HPDE6-E6E7 (cell line): ENCODE data around the gene PPIH.
A peak's percentile ranks its signal among the peaks of the same experiment; 100 is the strongest.
"Not testable (repeated sequence)": the region's sequence is repeated elsewhere in the genome, so short reads cannot be mapped to it uniquely, and the experiment has no call there.

Experiments used
- DNase-seq: peaks from one replicate; pipeline ENCODE4 v3.0.0; 2011; ENCODE audit warnings: missing footprints; ENCODE audit errors: extremely low spot score

Gene PPIH

GRCh38 chr1:42657981-42658876 lies at the start of gene PPIH:
PPIH (plus strand) TSS chr1:42658423; CDS start chr1:42658447, 24 bp downstream.
- DNase-seq: peak; percentile 93

GRCh38 chr1:42613803-42614131 lies 44.5 kb upstream of the PPIH start:
- DNase-seq: no peak

GRCh38 chr1:42618866-42619265 lies 39.4 kb upstream of the PPIH start:
- DNase-seq: no peak

GRCh38 chr1:42620307-42620706 lies 37.9 kb upstream of the PPIH start:
- DNase-seq: no peak

- not testable (repeated sequence) for DNase-seq
These were observed 37.0 kb upstream of the PPIH start for GRCh38 chr1:42621180-42621579.

GRCh38 chr1:42627205-42627604 lies 31.0 kb upstream of the PPIH start:
- not testable (repeated sequence) for DNase-seq

- no peak for DNase-seq
These were observed 19.1 kb upstream of the PPIH start for GRCh38 chr1:42639116-42639515.

- no peak for DNase-seq
These were observed 12.2 kb upstream of the PPIH start for GRCh38 chr1:42646056-42646455.

- DNase-seq: no peak
These were observed 1.0 kb upstream of the PPIH start for GRCh38 chr1:42657201-42657600.

- no peak for DNase-seq
These were observed 684 bp downstream of the PPIH start for GRCh38 chr1:42658877-42659337.

GRCh38 chr1:42660907-42661500 lies 2.8 kb downstream of the PPIH start:
- no peak for DNase-seq

- DNase-seq: no peak
These were observed 11.7 kb downstream of the PPIH start for GRCh38 chr1:42669936-42670335.

GRCh38 chr1:42670425-42670824 lies 12.2 kb downstream of the PPIH start:
- no peak for DNase-seq

GRCh38 chr1:42674214-42674613 lies 16.0 kb downstream of the PPIH start:
- no peak for DNase-seq

- DNase-seq: no peak
These were observed 16.5 kb downstream of the PPIH start for GRCh38 chr1:42674682-42675081.

GRCh38 chr1:42675467-42675866 lies 17.2 kb downstream of the PPIH start:
- DNase-seq: no peak

- no peak for DNase-seq
These were observed 18.4 kb downstream of the PPIH start for GRCh38 chr1:42676534-42677087.

- no peak for DNase-seq
These were observed 21.3 kb downstream of the PPIH start for GRCh38 chr1:42679364-42679983.

- DNase-seq: no peak
These were observed 21.8 kb downstream of the PPIH start for GRCh38 chr1:42680055-42680454.

- DNase-seq: no peak
These were observed 22.9 kb downstream of the PPIH start for GRCh38 chr1:42680921-42681683.

- peak; percentile 98 for DNase-seq
These were observed 23.7 kb downstream of the PPIH start, which contains the start of gene YBX1 for GRCh38 chr1:42681741-42682483. YBX1 (plus strand) TSS chr1:42682418; CDS start chr1:42682566, 148 bp downstream.
